GM19099 (cell line): ENCODE measurements around the gene CYFIP2.

ENCODE experiments used
- POLR2A ChIP-seq: IDR thresholded peaks from 3 replicates; pipeline ENCODE4 v1.6.1; 2011; ENCODE audit warnings: low read depth; ENCODE audit not compliant: insufficient read length; ENCODE audit errors: extremely low read depth

Gene CYFIP2

DNA sequence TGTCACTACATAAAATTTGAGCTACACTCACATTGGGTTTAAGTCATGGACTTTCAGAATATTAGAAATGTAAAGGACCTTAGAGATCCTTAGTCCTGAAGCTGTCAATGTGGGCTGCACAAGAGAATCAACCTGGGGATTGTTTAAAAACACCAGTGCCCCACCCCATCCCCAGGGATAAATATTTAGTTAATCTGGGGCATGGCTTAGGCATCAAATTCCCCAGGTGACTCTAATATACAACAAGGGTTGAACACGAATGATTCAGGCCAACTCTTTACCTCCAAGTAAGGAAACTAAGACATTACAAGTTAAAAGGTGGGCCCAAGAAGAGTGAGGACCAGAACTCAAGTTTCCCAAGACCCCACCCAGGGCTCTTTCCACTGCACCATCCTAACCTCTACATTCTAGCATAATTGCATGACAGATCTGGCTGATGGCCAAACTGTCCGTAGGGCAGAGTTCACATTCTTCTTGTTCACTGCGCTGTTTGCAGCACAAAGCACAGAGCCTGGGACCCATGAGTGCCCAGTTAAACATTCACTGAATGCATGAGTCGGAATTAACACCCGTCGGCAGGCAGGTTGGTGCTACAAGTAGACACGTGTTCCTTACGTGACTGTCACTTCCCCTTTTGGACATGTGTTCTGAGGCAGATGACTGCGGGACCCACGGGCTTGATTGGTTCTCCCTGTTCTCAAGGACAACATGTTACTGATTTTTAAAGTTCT, 25.2 kb downstream of the CYFIP2 start:
- no peak for TF ChIP-seq POLR2A

DNA sequence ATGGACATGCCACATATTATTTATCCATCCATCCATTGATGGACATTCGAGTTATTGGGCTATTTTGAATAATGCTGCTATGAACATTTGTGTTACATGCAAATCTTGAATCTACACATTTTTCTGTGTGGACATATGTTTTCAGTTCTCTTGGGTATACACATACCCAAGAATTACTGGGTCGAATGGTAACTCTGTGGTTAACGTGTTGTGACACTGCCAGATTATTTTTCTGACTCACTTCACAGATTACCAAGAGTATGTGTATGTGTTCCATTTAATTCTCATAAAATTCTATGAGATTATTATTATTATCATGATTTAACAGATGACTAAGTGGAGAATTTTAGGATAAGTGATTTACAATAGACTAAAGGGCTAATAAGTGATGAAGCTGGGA, 26.7 kb downstream of the CYFIP2 start:
- TF ChIP-seq POLR2A, result no peak

DNA sequence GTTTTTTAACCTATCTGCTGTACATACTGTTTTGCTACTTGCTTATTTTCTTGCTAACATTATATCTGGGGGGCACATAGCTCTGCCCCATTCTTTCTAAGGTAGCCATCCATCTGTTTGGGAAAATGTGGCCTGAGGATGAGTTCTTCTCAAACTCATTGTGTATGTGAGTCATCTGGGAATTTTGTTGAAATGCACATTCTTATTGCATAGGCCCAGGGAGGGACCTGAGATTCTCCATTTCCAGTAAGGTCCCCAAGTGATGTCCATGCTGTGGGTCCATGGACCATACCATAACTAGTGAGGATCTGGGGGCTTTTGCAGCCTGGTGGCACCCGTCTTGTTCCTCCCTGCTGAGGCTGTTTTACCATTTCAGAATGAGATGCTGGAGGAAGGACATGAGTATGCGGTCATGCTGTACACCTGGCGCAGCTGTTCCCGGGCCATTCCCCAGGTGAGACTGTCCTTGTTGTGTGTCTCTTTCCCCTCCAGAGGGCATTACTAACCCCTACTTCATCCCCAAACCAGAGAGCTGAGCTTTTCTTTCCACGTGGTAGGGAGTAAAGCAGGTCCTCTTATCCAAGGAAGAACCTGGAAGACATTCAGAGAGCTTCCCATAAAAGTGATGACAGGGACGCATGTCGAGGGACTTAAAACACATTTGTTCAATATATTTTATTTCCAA, 28.6 kb downstream of the CYFIP2 start:
- TF ChIP-seq POLR2A, result no peak

- no peak for TF ChIP-seq POLR2A
Observed at GRCh38 chr5:157295247-157295646, 29.3 kb downstream of the CYFIP2 start.

- TF ChIP-seq POLR2A, result no peak
Observed at GRCh38 chr5:157300564-157300963, 34.6 kb downstream of the CYFIP2 start.

DNA sequence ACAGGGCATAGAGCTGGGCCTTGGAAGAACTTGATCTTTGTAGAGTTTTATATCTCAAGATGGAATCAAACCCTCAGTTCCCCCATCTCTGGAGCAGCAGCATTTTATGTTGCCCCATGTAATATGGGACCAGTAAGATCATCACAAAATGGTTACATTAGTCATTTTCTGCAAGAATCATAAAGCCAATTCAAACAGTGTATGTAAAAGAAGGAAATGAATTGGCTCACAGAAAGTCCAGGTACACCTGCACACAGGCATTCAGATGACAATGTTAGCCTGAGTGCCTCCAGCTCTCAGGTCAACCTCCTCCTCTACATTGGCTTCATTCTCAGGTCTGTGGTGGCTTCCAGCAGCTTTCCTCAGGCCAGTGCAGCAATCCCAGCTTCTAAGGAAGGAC, 35.1 kb downstream of the CYFIP2 start:
- TF ChIP-seq POLR2A, result no peak

DNA sequence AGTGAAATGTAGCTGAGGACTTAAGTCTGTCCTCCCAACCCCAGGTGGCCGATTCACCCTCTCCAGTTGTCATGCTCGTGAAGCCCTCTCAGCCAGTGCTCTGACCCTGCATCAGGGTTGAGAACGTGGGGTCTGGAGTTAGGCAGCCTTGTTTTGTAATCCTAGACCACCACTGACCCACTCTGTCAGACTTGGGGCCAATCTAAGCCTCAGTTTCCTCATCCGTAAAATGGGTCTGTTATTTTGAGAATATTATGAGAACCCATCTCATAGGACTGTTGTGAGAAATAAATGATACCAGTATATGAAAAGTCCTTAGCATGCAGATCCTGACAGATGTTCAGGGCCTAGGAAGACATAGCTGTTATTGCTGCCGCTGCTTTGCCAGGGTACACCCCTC, 37.1 kb downstream of the CYFIP2 start:
- TF ChIP-seq POLR2A, result no peak

- no peak for TF ChIP-seq POLR2A
Observed at GRCh38 chr5:157303667-157304327, 37.9 kb downstream of the CYFIP2 start.

GRCh38 chr5:157306081-157306480, 40.2 kb downstream of the CYFIP2 start:
- no peak for TF ChIP-seq POLR2A

- TF ChIP-seq POLR2A, result no peak
Observed at GRCh38 chr5:157306692-157307471, 41.0 kb downstream of the CYFIP2 start.

GRCh38 chr5:157308836-157309465, 43.0 kb downstream of the CYFIP2 start:
- no peak for TF ChIP-seq POLR2A

DNA sequence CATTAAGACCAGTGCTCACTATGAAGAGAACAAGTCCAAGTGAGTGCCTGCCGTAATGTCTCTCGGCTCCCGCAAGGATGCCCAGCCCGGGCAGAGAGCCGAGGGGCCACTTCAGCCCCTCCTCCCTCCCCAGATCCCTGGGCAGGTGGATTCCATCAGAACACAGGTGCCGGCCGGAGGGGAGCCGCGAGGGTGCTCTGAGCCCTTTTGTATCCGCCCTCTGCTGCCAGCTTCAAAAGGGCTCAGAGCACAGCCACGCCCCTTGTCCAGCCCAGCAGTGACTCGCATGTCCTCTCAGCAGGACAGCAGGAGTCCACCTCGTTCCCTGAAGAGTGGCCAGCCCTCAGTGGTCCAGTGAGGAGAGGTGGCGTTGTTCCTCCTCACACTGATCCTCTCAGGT, 43.9 kb downstream of the CYFIP2 start:
- no peak for TF ChIP-seq POLR2A

DNA sequence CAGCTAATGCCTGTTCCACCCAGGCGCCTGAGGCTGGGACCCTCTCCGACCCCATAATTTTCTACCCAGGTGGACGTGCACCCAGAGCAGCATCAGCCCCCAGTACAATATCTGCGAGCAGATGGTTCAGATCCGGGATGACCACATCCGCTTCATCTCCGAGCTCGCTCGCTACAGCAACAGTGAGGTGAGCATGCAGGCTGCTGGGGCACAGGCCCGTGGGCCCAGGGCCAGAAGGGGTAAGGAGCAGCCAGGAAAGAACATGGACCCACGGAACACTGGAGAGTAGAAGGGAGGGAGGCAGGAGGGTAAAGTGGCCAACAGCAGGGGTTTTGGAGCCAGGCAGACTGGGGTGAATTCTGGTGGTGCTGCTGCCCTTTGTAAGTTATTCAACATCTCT, 45.7 kb downstream of the CYFIP2 start:
- no peak for TF ChIP-seq POLR2A

DNA sequence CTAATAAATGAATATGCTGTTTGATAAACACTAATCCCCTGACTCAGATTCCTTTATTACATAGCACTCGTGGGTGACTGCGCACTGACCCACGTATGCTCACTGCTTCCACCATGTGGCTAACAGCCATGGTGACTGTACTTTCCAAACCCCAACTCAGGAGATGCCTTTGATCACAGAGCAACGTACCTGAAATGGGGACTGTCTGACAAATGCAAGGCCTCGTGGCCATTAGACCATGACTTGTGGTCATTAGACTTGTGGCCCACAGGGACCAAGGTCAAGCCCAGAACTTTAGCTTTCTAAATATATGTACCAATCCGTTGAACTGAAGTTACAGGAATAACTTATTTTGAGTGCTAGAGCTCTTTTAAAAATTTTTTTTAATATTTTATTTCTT, 46.6 kb downstream of the CYFIP2 start:
- TF ChIP-seq POLR2A, result no peak

- TF ChIP-seq POLR2A, result no peak
Observed at GRCh38 chr5:157322581-157322980, 56.7 kb downstream of the CYFIP2 start.

GRCh38 chr5:157323107-157323706, 57.3 kb downstream of the CYFIP2 start:
- TF ChIP-seq POLR2A, result no peak
